Measurements from ENCODE around the gene GNL3. TPM values are rescaled to one million over a fixed set of nuclear protein-coding genes. Genes with fewer than 3 reads are reported as not detected.

GNL3 gene
- total and polyA plus RNA-seq, 4 donors, result 26.5 to 82.2 (median 41.8) TPM

- Histone ChIP-seq H3K4me1 (ENCODE audit: control insufficient read depth in 4 of 4, insufficient read depth in 4 of 4, low read length in 3 of 4) (peaks cover 0 to 7% (median 6%) of the 10 kb centered on the region in 4 donors), H3K27me3 (ENCODE audit: control insufficient read depth in 4 of 4, insufficient read depth in 4 of 4, low read length in 3 of 4) (no peaks in the 10 kb centered on the region), H3K9ac (ENCODE audit: low read depth in 1 of 2, low read length in 2 of 2) (no peak overlapping the region), H3K27ac (ENCODE audit: low read depth in 1 of 2, low read length in 2 of 2) (no peak overlapping the region), H3K36me3 (ENCODE audit: control insufficient read depth in 4 of 4, insufficient read depth in 3 of 4, low read depth in 1 of 4, low read length in 3 of 4) (peaks cover 3 to 48% (median 41%) of the 10 kb centered on the region in 4 donors), H3K4me3 (ENCODE audit: low read depth in 1 of 3, low read length in 3 of 3) (no peak overlapping the region), H3K9me3 (ENCODE audit: control insufficient read depth in 4 of 4, low read length in 3 of 4) (no peaks in the 10 kb centered on the region)
- WGBS, result 63% methylated on average over 3 of the region's 3 CpGs
- TF ChIP-seq GABPA (IDR thresholded peaks at IDR 0.05 in 1 of 2, conservative IDR thresholded peaks at IDR 0.05 in 1 of 2), result no peak
- no peak for TF ChIP-seq MAX (IDR thresholded peaks at IDR 0.05)
- TF ChIP-seq FOXA2 (IDR thresholded peaks at IDR 0.05), result no peak
- no peak for TF ChIP-seq RAD21 (IDR thresholded peaks at IDR 0.05)
- no peak for TF ChIP-seq JUND (IDR thresholded peaks at IDR 0.05)
- TF ChIP-seq YY1 (IDR thresholded peaks at IDR 0.05), result no peak
- no peak for TF ChIP-seq FOXA1 (IDR thresholded peaks at IDR 0.05)
- TF ChIP-seq SP1 (IDR thresholded peaks at IDR 0.05), result no peak
- no peak for TF ChIP-seq REST (IDR thresholded peaks at IDR 0.05)
- TF ChIP-seq TAF1 (conservative IDR thresholded peaks at IDR 0.05), result no peak
- no peak for TF ChIP-seq HNF4A (conservative IDR thresholded peaks at IDR 0.05)
- no peak for TF ChIP-seq EGR1 (IDR thresholded peaks at IDR 0.05; ENCODE audit: low read depth in 2 of 2)
- no peak for TF ChIP-seq CTCF (IDR thresholded peaks at IDR 0.05; ENCODE audit: low read depth, low read length, missing input control)
- TF ChIP-seq NR2F2 (IDR thresholded peaks at IDR 0.05), result no peak
- no peak for TF ChIP-seq ATF3 (IDR thresholded peaks at IDR 0.05)
- TF ChIP-seq HNF4G (IDR thresholded peaks at IDR 0.05), result no peak
- no peak for DNase-seq (ENCODE audit: low spot score)
Observed at GRCh38 chr3:52660046-52660445, 25.8 kb upstream of the GNL3 start.

GRCh38 chr3:52663098-52663497, 22.7 kb upstream of the GNL3 start:
- 59% methylated on average over 3 of the region's 3 CpGs for WGBS
- Histone ChIP-seq H3K27me3 (ENCODE audit: control insufficient read depth in 4 of 4, insufficient read depth in 4 of 4, low read length in 3 of 4) (no peaks in the 10 kb centered on the region), H3K4me3 (ENCODE audit: low read depth in 1 of 3, low read length in 3 of 3) (no peak overlapping the region), H3K36me3 (ENCODE audit: control insufficient read depth in 4 of 4, insufficient read depth in 3 of 4, low read depth in 1 of 4, low read length in 3 of 4) (peaks cover 8 to 39% (median 30%) of the 10 kb centered on the region in 4 donors), H3K4me1 (ENCODE audit: control insufficient read depth in 4 of 4, insufficient read depth in 4 of 4, low read length in 3 of 4) (peaks cover 0 to 7% (median 6%) of the 10 kb centered on the region in 4 donors), H3K27ac (ENCODE audit: low read depth in 1 of 2, low read length in 2 of 2) (no peak overlapping the region), H3K9ac (ENCODE audit: low read depth in 1 of 2, low read length in 2 of 2) (no peak overlapping the region), H3K9me3 (ENCODE audit: control insufficient read depth in 4 of 4, low read length in 3 of 4) (no peaks in the 10 kb centered on the region)
- DNase-seq (ENCODE audit: low spot score), result no peak
- TF ChIP-seq HNF4A (conservative IDR thresholded peaks at IDR 0.05) (peak; percentile 58 to 70), RAD21 (IDR thresholded peaks at IDR 0.05) (peak in 1 of 2 donors; percentile 6), RXRA (IDR thresholded peaks at IDR 0.05) (no peak), HNF4G (IDR thresholded peaks at IDR 0.05) (peak; percentile 35)

All from liver (tissue), 9 donors.